Body of pancreas (tissue), 4 donors: ENCODE results near the gene ABCA8.

Experiments used
- POLR2A ChIP-seq, 3 donors: fragments of 450-650 bp; IDR thresholded peaks; one replicate each; pipeline ENCODE4 v1.6.1; 2016; ENCODE audit warnings: antibody characterized with exemption in 3 of 3, mild to moderate bottlenecking in 2 of 3
- TF ChIP-seq, protein P1 (sequence below), 7 experiments: fragments of 450-650 bp in 4 of 7; fragments of 200-600 bp in 3 of 7; sonication (generic) in 3 of 7; IDR thresholded peaks; one replicate each; pipeline ENCODE4 v1.5.1; 2016 to 2019; ENCODE audit warnings: antibody characterized with exemption in 7 of 7

- TF ChIP-seq, protein P1, sequence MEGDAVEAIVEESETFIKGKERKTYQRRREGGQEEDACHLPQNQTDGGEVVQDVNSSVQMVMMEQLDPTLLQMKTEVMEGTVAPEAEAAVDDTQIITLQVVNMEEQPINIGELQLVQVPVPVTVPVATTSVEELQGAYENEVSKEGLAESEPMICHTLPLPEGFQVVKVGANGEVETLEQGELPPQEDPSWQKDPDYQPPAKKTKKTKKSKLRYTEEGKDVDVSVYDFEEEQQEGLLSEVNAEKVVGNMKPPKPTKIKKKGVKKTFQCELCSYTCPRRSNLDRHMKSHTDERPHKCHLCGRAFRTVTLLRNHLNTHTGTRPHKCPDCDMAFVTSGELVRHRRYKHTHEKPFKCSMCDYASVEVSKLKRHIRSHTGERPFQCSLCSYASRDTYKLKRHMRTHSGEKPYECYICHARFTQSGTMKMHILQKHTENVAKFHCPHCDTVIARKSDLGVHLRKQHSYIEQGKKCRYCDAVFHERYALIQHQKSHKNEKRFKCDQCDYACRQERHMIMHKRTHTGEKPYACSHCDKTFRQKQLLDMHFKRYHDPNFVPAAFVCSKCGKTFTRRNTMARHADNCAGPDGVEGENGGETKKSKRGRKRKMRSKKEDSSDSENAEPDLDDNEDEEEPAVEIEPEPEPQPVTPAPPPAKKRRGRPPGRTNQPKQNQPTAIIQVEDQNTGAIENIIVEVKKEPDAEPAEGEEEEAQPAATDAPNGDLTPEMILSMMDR (IDR thresholded peaks at IDR 0.05), result no peak
- TF ChIP-seq POLR2A (IDR thresholded peaks at IDR 0.05), result no peak
Measured at GRCh38 chr17:68878226-68878885, 76.8 kb downstream of the ABCA8 start.
